Spinal cord (tissue), 10 donors: ENCODE data around the gene SLC25A23. TPM values are rescaled to one million over a fixed set of nuclear protein-coding genes. Genes with fewer than 3 reads are reported as not detected.
A peak's percentile ranks its signal among the peaks of the same experiment; 100 is the strongest.
"Not testable (repeated sequence)": the region's sequence is repeated elsewhere in the genome, so short reads cannot be mapped to it uniquely, and the experiment has no call there.

Experiments
- DNase-seq, 6 donors: peaks; one replicate each; pipeline versions ENCODE4 v3.0.0 to v3.0.0-alpha.2; 2013 to 2015; ENCODE audit warnings: low spot score in 6 of 6, low read depth in 4 of 6
- H3K27ac ChIP-seq: one replicate; pipeline ENCODE4 v1.5.1; 2013; ENCODE audit warnings: low read depth, low read length, control low read depth
- H3K27me3 ChIP-seq: one replicate; pipeline ENCODE4 v1.6.1; 2013; ENCODE audit warnings: low read length; ENCODE audit not compliant: control insufficient read depth, insufficient read depth
- H3K36me3 ChIP-seq: one replicate; pipeline ENCODE4 v1.6.1; 2013; ENCODE audit warnings: low read length; ENCODE audit not compliant: control insufficient read depth, insufficient read depth
- H3K4me1 ChIP-seq: one replicate; pipeline ENCODE4 v1.6.1; 2013; ENCODE audit warnings: low read length; ENCODE audit not compliant: control insufficient read depth, insufficient read depth
- H3K4me3 ChIP-seq: one replicate; pipeline ENCODE4 v1.5.1; 2013; ENCODE audit warnings: low read depth, low read length, control low read depth
- H3K9me3 ChIP-seq: one replicate; pipeline ENCODE4 v1.6.1; 2013; ENCODE audit warnings: low read length; ENCODE audit not compliant: control insufficient read depth, insufficient read depth
- WGBS: methylation state at CpG from one replicate; pipeline ENCODE4 v1.1.5; 2013; ENCODE audit warnings: missing lambda C conversion rate; ENCODE audit not compliant: insufficient coverage; 5-methylcytosine and 5-hydroxymethylcytosine counted together
- polyA plus RNA-seq, 2 donors: library from polyadenylated mRNA; unstranded; fragments of 120-200 nt; gene quantifications; one replicate each; pipeline ENCODE4 v1.2.1, GENCODE V29; 2013; ENCODE audit not compliant: insufficient read length in 2 of 2
- total RNA-seq, 2 donors: library from RNA; depleted of rRNA in 1 of 2; stranded (reverse); fragments of 120-200 nt in 1 of 2; fragments of >200 nt in 1 of 2; gene quantifications; one replicate each; pipeline versions ENCODE4 v1.2.3 to v1.2.4, GENCODE V29; 2013 to 2014
- donor health status: healthy.

The SLC25A23 gene
- total and polyA plus RNA-seq, 4 donors, result 57.9 to 220 (median 108) TPM

DNA sequence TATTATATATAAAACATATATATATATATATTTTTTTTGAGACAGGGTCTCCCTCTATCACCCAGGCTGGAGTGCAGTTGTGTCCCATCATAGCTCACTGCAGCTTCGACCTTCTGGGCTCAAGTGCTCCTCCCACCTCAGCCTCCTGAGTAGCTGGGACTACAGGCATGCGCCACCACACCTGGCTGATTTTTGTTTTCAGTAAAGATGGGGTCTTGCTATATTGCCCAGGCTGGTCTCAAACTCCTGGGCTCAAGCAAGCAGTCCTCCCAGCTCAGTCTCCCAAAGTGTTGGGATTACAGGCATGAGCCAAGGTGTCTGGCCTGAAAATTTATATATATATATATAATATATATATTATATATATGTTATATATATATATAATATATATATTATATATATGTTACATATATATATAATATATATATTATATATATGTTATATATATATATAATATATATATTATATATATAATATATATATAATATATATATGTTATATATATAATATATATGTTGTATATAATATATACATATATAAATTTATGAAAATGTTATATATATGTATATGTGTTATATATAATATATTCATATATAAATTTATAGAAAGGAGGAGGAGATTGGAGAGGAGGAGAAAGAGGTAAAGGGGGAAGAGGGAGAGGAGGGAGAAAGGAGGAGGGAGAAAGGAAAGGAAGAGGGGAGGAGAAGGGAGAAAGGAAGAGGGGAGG, 30.7 kb downstream of the SLC25A23 start:
- no CpG with 5 or more reads among the region's 2 CpGs for WGBS
- H3K36me3 ChIP-seq, result peaks cover 12% of the 10 kb centered on the region
- H3K9me3 ChIP-seq, H3K4me1 ChIP-seq, H3K4me3 ChIP-seq, DNase-seq, H3K27me3 ChIP-seq, H3K27ac ChIP-seq: not testable (repeated sequence)

DNA sequence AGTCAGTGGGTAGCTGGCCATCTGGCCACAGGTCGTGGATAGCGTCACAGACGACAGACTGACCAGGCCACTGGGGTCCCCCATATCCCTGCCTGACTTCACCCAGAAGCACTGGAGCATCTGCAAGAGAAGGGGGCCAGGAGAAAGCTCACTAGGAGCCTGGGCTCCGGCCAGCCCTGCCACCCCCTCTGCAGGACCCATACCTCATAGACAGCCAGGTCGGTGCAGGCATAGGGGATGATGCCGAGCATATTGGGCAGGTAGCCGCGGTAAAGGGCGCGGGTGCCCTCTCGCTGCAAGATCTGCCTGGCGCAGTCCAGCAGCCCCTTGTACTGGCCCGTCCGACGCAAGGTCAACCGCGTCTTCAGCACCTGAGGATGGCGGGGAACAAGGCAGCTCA, 32.5 kb downstream of the SLC25A23 start:
- WGBS, result 94% methylated on average over 18 of the region's 18 CpGs
- Histone ChIP-seq H3K4me3 (no peak overlapping the region), H3K27me3 (no peaks in the 10 kb centered on the region), H3K4me1 (peaks cover 25% of the 10 kb centered on the region), H3K27ac (no peak overlapping the region), H3K9me3 (no peaks in the 10 kb centered on the region), H3K36me3 (peaks cover 14% of the 10 kb centered on the region)
- DNase-seq, result no peak

DNA sequence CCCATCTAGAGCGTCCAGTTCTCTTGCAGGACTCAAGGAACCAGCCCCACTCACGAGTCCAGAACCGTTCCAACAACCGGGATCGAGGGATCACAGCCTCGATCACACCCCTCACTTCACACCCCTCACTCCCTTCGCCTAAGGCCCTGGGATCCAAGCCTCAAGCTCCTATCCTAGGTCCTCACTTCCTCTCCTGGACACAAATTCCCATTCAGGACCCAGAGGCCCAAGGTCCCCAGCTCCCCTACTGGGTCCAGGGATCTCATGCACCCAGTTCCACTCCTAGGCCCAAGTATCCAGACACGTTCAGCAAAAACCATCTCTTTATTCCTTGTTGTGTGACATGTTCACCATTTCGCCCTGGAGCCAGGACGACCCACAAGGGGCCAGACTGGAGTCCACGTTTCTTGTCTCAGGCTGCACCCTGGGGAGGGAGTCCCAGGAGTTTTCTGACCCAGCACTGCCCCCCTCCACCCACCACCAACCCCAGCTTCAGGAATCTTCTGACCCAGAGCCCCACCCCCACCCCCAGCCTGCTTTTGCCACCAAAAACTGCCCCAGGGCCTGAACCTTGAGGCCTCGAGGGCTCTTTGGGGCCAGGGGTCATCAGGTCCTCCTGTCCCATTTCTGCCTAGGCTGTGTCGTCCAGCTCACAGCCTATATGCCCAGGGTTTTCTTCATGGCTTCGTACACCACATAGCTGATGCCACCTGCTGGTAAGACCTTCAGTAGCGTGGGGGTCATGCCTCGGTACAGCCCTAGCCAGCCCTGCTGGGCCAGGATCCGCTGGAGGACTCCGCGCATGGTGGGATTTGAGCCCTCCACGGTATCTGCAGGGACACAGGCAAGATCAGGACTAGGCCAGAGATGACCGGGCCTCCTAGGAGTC, 33.6 kb downstream of the SLC25A23 start:
- Histone ChIP-seq H3K27me3 (no peaks in the 10 kb centered on the region), H3K4me3 (peak overlapping the region; percentile 21), H3K36me3 (peaks cover 25% of the 10 kb centered on the region), H3K27ac (peak overlapping the region; percentile 94), H3K4me1 (peaks cover 33% of the 10 kb centered on the region), H3K9me3 (no peaks in the 10 kb centered on the region)
- peak in 2 of 6 donors; percentile 10 to 21 for DNase-seq
- 88% methylated on average over 21 of the region's 21 CpGs for WGBS

DNA sequence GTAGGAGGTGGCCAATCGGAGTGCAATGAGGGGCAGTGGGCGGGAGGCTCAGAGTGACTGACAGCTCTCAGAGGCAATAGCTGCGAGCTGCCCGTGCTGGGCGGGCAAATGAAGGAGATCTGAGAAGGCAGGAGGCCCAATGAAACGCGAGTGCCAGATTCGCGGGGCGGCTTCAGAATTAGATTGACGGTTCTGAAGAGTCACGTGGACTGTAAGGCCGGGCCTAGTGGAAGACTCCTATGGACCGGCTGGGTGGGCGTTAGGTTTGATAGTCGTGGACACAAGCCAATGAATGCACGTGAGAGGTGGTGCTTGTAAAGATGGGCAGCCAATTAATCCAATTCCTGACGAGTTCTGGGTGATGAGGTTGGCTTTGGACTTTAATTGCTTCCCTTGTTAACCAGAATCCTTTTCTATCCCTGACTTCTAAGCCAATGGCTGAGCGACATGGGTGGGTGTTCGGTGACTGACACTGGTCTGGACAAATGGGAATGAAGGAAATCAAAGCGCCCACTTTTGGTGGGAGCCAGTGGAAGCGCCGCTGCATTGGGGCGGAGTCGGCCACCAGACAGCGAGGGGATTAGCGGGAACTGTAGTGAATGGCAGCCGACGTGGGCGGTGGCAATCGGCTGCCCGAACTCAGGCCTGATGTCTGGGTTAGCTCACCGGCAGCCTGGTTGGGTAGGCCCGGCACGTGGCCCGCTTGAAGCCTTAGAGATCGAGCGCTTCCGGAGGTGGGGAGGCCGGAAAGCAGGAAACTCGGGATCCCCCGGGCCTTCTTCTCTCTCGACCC, 34.5 kb downstream of the SLC25A23 start:
- no peaks in the 10 kb centered on the region for H3K9me3 ChIP-seq
- peak overlapping the region; percentile 94 for H3K27ac ChIP-seq
- peaks cover 33% of the 10 kb centered on the region for H3K4me1 ChIP-seq
- peak; percentile 100 for DNase-seq
- H3K4me3 ChIP-seq, result peak overlapping the region; percentile 21
- no peaks in the 10 kb centered on the region for H3K27me3 ChIP-seq
- WGBS, result 3% methylated on average over 42 of the region's 43 CpGs
- peaks cover 34% of the 10 kb centered on the region for H3K36me3 ChIP-seq

DNA sequence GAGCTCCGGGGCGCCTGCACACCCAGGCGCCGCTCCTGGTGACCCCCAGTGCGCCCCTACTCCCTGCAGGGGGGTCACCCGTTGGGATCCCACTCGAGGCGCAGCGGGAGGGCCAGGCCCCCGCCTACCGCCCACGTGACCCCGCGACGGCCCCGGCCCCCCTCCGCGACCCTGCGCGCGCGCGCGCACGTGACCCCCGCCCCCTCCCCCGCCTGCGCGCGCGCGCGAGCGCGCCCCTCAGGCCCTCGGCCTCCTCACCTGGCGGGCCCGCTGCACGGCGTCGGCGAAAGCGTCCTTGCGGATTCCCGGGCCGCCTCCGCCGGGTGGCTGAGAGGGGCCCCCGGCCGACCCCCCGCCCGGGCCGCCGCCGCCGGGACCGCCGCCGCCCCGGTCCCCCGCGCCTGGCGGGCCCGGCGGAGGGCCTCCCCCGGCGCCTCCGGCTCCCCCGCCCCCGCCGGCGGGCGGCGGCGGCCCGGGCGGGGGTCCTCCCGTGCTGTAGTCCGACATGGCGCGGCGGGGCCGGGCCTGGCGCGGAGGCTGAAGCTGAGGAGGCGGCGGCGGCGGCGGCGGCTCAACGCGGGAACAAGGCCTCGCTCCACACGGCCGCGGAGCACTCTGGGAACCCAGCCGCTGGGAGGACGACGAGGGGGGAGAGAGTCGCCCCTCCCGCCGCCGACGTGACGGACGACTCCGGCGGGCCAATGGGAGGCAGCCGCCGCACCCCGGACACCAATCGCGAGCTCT, 35.2 kb downstream of the SLC25A23 start, which contains the start of gene KHSRP:
Gene KHSRP (minus strand): TSS at position 617 of the 744 bp plus-strand sequence. CDS start 110 bp downstream, at position 507.
- DNase-seq, result peak in 1 of 6 donors; percentile 40
- under 1% methylated on average over 107 of the region's 114 CpGs for WGBS
- H3K27me3 ChIP-seq, result no peaks in the 10 kb centered on the region
- peaks cover 33% of the 10 kb centered on the region for H3K4me1 ChIP-seq
- peaks cover 38% of the 10 kb centered on the region for H3K36me3 ChIP-seq
- H3K9me3 ChIP-seq, result no peaks in the 10 kb centered on the region
- H3K27ac ChIP-seq, result peak within 1 kb of the TSS; percentile 94
- peak within 1 kb of the TSS; percentile 72 for H3K4me3 ChIP-seq

DNA sequence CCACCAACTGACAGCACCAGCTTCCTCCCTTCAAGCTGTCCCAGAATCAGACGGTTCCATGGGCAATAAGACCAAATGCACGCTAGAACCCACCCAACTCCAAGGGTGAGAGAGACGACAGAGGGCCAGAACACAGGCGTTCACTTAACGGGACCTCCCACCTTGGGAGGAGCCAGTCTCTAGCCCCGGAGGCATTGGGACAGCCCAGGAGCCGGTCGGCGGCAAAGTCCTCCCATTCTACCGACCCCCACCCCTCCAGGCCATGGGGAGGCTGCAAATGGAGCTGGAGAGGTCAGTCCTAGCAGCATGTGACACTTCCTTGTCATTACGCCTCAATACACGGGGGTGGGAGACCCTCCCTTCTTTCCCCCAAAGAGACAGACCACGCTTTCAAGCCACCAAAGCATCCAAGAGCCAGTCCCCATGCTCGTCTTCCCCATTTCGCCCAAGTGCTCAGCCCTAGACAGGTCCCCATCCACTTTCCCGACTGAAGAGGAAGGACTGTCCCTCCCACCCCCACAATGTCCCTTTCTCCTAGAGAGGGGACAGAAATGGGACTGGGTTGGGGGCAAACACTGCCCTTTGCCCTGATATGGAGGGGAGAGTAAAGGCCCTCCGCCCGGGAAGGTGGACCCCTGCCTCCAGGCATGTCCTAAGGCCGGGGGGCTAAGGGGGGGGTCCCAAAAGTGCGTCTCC, 35.9 kb downstream of the SLC25A23 start:
- H3K27ac ChIP-seq, result peak overlapping the region; percentile 76
- 2% methylated on average over 17 of the region's 20 CpGs for WGBS
- peaks cover 33% of the 10 kb centered on the region for H3K4me1 ChIP-seq
- no peaks in the 10 kb centered on the region for H3K27me3 ChIP-seq
- H3K4me3 ChIP-seq, result peak overlapping the region; percentile 72
- peak in 1 of 6 donors; percentile 41 for DNase-seq
- H3K9me3 ChIP-seq, result no peaks in the 10 kb centered on the region
- peaks cover 46% of the 10 kb centered on the region for H3K36me3 ChIP-seq

DNA sequence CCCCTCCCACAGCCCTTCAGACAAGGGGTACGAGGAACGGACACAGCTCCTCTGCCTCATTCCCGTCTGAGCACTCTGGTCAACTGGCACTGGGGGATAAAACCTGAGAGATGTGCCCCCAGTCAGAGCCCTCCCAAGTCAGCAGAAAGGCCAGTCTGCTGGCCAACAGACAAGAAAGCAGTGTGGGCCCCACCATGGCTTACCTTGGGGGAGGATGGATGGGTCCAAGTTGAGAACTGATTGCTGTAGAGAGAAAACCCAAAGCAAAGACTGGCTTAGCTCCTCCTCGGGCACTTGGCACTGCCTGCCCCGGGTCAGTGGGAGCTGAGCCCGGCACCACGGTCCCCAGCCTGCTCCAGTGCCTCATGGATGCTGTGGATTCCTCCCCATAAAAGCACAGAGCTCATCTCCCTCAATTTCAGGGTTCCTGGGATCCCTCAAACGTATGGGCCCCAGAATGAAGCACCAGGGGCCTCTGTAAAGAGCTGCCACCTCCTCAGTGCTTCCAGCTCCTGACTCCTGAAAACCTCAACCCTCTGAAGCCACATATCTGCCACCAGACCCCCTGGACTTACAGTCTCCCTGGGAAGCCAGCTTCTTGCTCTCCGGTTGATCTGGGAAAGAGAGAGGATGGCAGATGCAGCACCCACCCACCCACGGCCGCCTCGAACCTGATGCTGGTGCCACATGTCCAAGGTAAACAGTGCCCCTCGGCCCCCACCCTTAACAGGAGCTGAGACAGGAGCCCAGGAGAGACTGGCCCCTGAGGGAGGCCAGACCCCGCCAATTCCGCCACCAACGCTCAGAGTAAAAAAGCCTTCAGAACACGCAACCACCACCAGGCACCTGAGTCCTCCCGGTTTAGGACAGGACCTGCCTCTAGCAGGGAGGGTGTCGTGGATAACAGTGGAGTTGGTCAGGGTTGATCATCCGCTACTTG, 38.2 kb downstream of the SLC25A23 start:
- DNase-seq, result no peak
- no peaks in the 10 kb centered on the region for H3K27me3 ChIP-seq
- H3K9me3 ChIP-seq, result no peaks in the 10 kb centered on the region
- WGBS, result 88% methylated on average over 13 of the region's 20 CpGs
- peaks cover 42% of the 10 kb centered on the region for H3K4me1 ChIP-seq
- H3K36me3 ChIP-seq, result peaks cover 62% of the 10 kb centered on the region
- no peak overlapping the region for H3K27ac ChIP-seq
- H3K4me3 ChIP-seq, result no peak overlapping the region

DNA sequence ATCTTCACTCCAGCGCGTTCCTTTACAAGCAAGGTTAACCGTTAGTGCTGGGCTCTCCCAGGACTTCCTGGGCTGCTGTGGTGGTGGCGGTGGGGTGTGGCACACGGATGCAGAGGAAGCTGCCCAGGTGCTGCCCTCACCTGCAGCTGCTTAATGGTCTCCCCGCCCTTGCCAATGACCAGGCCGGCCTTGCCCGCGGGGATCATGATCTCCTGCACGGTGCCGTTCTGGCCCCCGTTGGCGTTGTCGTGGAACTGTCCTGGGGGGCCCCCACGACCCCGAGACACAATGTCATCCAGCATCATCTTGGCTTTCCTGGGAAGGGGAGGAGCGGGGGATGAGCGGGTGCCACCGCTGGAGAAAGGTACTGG, 41.0 kb downstream of the SLC25A23 start:
- H3K27me3 ChIP-seq, result no peaks in the 10 kb centered on the region
- H3K4me3 ChIP-seq, result no peak overlapping the region
- H3K9me3 ChIP-seq, result no peaks in the 10 kb centered on the region
- 94% methylated on average over 19 of the region's 19 CpGs for WGBS
- H3K36me3 ChIP-seq, result peaks cover 86% of the 10 kb centered on the region
- no peak for DNase-seq
- peaks cover 29% of the 10 kb centered on the region for H3K4me1 ChIP-seq
- H3K27ac ChIP-seq, result no peak overlapping the region
